ENCODE data around the gene OGT.

- TF ChIP-seq POLR2A (IDR thresholded peaks at IDR 0.05; ENCODE audit: low read depth, low read length) = no peak
- TF ChIP-seq POLR2AphosphoS5 (IDR thresholded peaks at IDR 0.05; ENCODE audit: low read depth, low read length) = no peak
- no peak for TF ChIP-seq PAX5 (IDR thresholded peaks at IDR 0.05; ENCODE audit: insufficient read depth, low read length, severe bottlenecking)
- no peak for TF ChIP-seq TAF1 (IDR thresholded peaks at IDR 0.05; ENCODE audit: low read depth, low read length)
These were observed 3.4 kb downstream of the OGT start for GRCh38 chrX:71536285-71536684.

All from GM12891 (cell line).